ENCODE measurements around the gene PLAGL1.

GRCh38 chr6:143955971-143956370, 52.1 kb downstream of the PLAGL1 start:
- no peak for TF ChIP-seq CTCF (IDR thresholded peaks at IDR 0.05)
- no peak for TF ChIP-seq EP300 (IDR thresholded peaks at IDR 0.05)
- no peak for TF ChIP-seq POLR2A (IDR thresholded peaks at IDR 0.05)

Measured in tibial nerve (tissue), 4 donors.